ENCODE data around the gene ELAVL3.
A peak's percentile ranks its signal among the peaks of the same experiment; 100 is the strongest.

Gene ELAVL3

DNA sequence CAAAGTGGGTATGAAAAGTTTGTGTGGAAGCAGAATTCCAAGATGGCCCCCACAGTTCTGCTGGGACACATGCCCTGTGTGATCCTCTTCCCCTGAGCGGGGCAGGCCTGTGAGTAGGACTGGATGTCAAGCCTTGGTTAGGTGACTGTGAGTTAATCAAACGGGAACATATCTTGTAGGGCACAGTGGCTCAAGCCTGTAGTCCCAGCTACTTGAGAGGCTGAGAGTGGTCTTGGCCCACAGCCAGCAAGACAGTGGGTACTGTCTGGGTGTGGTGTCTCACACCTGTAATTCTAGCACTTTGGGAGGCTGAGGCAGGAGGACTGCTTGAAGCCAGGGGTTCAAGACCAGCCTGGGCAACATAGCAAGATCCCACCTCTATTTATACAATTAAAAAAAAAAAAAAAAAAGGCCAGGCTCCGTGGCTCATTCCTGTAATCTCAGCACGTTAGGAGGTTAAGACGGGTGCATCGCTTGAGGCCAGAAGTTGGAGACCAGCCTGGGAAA, 18.4 kb upstream of the ELAVL3 start:
- no peak for DNase-seq (ENCODE audit: extremely low read depth, low read depth)
- TF ChIP-seq, protein P1, sequence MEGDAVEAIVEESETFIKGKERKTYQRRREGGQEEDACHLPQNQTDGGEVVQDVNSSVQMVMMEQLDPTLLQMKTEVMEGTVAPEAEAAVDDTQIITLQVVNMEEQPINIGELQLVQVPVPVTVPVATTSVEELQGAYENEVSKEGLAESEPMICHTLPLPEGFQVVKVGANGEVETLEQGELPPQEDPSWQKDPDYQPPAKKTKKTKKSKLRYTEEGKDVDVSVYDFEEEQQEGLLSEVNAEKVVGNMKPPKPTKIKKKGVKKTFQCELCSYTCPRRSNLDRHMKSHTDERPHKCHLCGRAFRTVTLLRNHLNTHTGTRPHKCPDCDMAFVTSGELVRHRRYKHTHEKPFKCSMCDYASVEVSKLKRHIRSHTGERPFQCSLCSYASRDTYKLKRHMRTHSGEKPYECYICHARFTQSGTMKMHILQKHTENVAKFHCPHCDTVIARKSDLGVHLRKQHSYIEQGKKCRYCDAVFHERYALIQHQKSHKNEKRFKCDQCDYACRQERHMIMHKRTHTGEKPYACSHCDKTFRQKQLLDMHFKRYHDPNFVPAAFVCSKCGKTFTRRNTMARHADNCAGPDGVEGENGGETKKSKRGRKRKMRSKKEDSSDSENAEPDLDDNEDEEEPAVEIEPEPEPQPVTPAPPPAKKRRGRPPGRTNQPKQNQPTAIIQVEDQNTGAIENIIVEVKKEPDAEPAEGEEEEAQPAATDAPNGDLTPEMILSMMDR (IDR thresholded peaks at IDR 0.05; ENCODE audit: low read depth, low read length) = no peak

DNA sequence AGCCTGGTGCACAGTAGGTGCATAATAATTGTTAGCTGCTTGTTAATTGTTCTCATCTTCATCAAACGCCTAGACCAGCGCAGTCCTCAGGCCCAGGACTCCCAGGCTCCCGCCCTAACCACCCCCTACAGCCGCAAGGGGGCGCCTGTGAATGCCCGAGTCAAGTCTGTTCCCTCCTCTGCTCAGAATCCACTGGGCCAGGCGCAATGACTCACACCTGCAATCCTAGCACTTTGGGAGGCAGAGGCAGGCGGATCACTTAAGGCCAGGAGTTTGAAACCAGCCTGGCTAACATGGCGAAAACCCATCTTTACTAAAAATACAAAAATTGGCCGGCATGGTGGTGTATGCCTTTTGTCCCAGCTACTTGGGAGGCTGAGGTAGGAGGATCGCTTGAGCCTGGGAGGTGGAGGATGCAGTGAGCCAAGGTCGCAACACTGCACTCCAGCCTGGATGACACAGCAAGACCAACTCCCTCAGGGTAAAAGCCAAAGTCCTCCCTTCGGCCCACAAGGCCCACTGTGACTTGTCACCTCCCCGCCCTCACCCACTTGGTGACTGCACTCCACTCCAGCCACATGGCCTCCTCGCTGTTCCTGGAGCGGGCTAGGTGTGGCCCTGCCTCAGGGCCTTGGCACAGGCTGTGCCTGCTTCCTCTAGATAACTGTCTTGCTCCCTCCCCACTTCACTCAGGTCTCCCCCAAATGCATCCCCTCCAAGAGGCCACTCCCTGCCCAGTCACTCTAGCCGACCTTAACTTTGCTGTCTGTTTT, 15.7 kb upstream of the ELAVL3 start:
- peak; percentile 29 for DNase-seq (ENCODE audit: extremely low read depth, low read depth)
- TF ChIP-seq, protein P1 (IDR thresholded peaks at IDR 0.05; ENCODE audit: low read depth, low read length) = peak; percentile 67

DNA sequence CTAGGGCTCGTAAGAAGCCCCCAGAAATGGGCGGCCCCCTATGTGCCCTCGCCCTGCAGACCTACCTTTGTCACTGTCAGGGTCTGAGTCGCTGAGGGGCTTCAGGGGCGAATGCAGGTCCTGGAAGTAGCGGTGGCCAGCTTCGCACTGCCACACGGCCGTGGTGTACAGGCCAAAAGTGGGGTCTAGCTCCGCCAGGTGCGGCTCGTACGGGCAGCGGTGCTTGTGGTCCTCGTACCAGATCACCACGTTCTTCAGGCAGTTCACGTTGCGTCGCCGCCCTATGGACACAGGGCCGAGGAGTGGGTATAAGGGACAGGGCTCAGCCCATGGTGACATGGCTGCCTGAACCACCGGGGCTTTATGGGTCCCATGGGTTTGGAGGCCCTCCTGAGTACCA, 15.0 kb upstream of the ELAVL3 start:
- no peak for DNase-seq (ENCODE audit: extremely low read depth, low read depth)
- TF ChIP-seq, protein P1 (IDR thresholded peaks at IDR 0.05; ENCODE audit: low read depth, low read length) = no peak

DNA sequence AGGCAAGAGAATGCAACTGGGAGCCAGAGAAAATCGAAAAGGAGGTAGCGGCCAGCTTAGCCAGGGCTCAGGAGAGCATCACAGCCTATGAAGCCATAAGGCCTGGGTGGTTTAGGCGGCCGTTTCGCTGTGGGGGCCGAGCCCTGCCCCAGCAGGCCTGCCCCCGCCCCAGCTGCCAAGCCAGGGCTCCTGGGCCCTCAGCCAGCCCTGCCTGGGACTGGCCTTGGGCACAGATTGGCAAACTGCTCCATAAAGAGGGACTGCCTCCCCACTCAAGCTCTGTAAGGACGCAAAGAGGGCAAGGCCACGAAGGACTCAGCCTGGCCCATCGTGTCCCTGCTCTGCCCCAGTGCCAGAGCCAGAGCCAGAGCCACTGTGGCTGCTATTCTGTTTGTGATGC, 14.6 kb upstream of the ELAVL3 start:
- DNase-seq (ENCODE audit: extremely low read depth, low read depth) = no peak
- TF ChIP-seq, protein P1 (IDR thresholded peaks at IDR 0.05; ENCODE audit: low read depth, low read length) = no peak

DNA sequence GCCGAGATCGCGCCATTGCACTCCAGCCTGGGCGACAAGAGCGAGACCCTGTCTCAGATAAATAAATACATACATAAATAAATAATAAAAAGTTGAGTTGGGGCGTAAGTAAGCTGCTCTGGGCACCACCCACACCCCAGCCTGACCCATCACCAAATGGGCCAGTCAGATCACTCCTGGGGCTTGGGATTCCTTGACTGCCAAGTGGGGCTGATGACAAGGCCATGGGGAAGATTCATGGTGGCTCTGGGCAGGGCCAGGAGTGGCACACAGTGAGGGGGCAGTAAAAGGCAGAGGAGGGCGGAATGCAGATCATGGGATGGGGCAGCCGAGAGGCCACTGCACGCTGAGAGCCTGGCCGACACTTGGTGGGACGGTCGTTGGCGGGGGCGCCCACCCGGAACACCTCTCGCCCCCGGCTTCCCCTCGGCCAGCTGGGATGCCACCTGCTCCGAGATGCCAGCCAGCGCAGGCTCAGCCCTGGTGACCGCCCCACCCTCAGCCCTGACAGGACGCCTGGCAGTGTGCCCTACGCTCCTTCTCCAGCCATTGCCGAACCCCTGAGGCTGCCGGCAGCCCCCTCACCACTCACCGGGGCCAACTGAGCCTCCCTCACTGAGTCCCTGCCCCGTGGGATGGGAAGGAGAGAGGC, 13.9 kb upstream of the ELAVL3 start:
- TF ChIP-seq, protein P1 (IDR thresholded peaks at IDR 0.05; ENCODE audit: low read depth, low read length) = no peak
- DNase-seq (ENCODE audit: extremely low read depth, low read depth) = no peak

DNA sequence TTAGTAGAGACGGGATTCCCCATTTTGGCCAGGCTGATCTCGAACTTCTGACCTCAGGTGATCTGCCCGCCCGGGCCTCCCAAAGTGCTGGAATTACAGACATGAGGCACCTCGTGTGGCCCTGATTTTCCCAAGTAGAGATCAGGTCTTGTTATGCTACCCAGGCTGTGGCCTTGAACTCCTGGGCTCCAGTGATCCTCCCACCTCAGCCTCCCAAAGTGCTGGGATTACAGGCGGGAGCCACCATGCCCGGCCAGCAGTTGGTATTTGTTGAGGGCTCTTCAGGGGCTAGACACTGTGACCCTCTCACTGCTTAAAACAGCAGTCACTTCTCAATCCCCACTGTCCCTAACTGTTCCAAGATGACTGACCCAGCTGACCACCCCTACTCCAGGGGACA, 8.5 kb upstream of the ELAVL3 start:
- no peak for DNase-seq (ENCODE audit: extremely low read depth, low read depth)
- TF ChIP-seq, protein P1 (IDR thresholded peaks at IDR 0.05; ENCODE audit: low read depth, low read length) = no peak

All from AG09319 (cell line).